ENCODE results near the gene RBL2. TPM values are rescaled to one million over a fixed set of nuclear protein-coding genes. Genes with fewer than 3 reads are reported as not detected.

The RBL2 gene
- total RNA-seq, 4 donors from 2014 or later: 31.8 to 88.1 (median 45.3) TPM

DNA sequence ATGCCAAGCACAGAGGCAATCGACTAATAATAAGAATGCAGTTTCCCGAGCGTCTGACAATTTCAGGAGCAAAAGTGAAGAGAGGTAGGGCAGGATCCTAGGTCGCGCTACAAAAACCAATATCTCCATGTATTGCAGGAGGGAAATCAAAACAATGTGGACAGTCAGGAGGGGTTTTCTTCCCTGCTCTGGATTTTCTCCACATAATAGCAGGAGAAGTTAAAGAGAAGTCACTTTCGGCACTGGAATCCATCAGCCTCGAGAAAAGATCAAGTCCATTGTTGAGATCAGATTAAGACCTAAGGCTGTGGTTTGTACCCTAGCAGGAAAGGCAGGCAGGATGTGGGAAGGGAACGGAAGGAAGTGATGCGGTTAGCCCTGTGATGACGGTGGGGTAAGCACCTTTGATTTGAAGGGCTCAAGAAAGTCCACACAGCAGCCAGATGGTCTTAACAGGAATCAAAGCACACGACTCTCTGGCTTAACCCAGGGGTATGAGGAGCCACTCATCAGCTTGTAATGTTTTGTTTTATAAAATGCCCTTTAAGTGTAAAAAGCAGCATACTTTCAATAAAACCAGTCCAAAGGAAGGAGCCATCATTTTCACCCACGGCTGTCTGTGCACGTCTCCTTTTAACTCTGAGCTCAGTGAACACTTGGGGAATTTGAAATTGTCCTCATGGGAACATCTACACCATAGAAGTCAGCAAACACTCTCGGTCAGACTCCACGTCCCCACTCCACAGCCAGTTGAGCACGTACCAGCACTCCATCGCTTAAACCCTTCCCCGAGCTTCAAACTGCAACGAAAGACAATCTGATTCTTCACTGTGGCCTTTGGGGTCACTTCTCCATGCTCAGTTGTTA lies 84.5 kb downstream of the RBL2 start:
- peak overlapping the region in 1 of 4 donors; percentile 40 for H3K4me3 ChIP-seq
- no peaks in the 10 kb centered on the region for H3K36me3 ChIP-seq
- H3K27me3 ChIP-seq: no peaks in the 10 kb centered on the region
- DNase-seq: peak; percentile 31
- H3K27ac ChIP-seq: peak overlapping the region; percentile 39 to 86 (median 62)
- intact Hi-C loops (cut with DNase I): no loop called here
- TF ChIP-seq, protein P1, sequence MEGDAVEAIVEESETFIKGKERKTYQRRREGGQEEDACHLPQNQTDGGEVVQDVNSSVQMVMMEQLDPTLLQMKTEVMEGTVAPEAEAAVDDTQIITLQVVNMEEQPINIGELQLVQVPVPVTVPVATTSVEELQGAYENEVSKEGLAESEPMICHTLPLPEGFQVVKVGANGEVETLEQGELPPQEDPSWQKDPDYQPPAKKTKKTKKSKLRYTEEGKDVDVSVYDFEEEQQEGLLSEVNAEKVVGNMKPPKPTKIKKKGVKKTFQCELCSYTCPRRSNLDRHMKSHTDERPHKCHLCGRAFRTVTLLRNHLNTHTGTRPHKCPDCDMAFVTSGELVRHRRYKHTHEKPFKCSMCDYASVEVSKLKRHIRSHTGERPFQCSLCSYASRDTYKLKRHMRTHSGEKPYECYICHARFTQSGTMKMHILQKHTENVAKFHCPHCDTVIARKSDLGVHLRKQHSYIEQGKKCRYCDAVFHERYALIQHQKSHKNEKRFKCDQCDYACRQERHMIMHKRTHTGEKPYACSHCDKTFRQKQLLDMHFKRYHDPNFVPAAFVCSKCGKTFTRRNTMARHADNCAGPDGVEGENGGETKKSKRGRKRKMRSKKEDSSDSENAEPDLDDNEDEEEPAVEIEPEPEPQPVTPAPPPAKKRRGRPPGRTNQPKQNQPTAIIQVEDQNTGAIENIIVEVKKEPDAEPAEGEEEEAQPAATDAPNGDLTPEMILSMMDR (IDR thresholded peaks at IDR 0.05): no peak
- TF ChIP-seq POLR2A (IDR thresholded peaks at IDR 0.05): peak in 1 of 4 donors; percentile 33
- no peaks in the 10 kb centered on the region for H3K9me3 ChIP-seq
- 53 to 65% methylated on average over 19 of the region's 19 CpGs for WGBS, 2 donors
- peaks cover 0 to 14% (median 3%) of the 10 kb centered on the region in 3 donors for H3K4me1 ChIP-seq

DNA sequence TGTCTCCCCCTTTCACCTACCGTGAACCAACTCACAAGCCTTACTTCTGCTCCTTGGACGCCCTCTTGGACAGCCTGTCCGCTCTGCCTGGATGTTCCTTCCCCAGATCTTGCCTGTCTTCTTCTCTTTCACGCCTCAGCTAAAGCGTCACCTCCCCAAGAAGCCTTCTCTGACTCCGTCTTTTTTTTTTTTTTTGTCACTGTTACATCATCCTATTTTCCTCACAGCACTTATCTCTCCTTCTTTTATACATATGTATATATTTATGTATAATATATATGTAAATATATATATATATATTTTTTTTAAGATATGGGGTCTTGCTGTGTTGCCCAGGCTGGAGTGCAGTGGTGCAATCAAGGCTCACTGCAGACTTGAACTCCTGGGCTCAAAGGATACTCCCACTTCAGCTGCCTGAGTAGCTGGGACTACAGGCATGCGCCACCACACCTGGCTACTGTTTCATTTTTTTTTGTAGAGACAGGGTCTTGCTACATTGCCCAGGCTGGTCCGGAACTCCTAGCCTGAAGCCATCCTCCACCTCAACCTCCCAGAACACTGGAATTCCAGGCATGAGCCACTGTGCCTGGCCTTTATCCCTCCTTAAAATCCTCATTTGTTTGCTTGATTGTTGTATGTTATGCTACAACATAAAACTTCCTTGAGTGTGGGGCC lies 85.3 kb downstream of the RBL2 start:
- peak overlapping the region; percentile 38 to 86 (median 54) for H3K27ac ChIP-seq
- no peak for DNase-seq
- intact Hi-C loops (cut with DNase I): no loop called here
- TF ChIP-seq, protein P1 (IDR thresholded peaks at IDR 0.05): no peak
- TF ChIP-seq POLR2A (IDR thresholded peaks at IDR 0.05): no peak
- H3K36me3 ChIP-seq: no peaks in the 10 kb centered on the region
- peak overlapping the region in 1 of 4 donors; percentile 40 for H3K4me3 ChIP-seq
- no peaks in the 10 kb centered on the region for H3K27me3 ChIP-seq
- H3K4me1 ChIP-seq: peaks cover 0 to 14% (median 3%) of the 10 kb centered on the region in 3 donors
- WGBS, 2 donors: 76 to 85% methylated on average over 8 of the region's 8 CpGs
- H3K9me3 ChIP-seq: no peaks in the 10 kb centered on the region

DNA sequence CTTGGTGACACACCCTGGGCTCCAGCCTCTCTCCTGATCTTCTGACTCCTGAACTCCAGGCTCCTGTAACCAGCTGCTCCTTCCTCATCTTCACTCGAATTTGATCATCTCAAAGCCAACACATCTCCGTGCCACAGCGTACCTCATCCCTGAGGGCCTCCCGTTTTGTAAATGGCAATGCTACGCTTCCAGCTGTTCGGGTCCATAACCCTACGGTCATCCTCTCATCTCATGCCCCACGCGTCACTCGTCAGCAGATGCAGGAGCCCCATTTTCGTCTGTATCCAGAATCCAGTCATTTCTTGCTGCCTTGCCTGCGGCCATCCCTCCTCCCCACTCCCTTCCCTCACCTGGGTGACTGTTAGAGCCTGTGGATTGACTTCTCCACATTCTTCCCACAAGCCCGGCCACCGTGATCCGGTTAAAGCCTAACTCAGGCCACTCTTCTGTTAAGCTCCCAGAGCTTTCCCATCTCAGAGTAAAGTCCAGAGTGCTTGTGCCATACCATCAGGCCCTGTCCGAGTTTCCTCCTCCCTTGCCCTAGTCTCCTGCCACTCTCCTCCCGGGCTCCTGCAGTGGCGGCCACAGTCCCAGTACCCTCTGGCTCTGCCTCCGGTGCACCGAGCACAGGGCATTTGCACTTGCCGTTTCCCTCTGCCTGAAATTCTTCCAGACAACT lies 89.0 kb downstream of the RBL2 start:
- Histone ChIP-seq H3K27ac (no peak overlapping the region), H3K27me3 (no peaks in the 10 kb centered on the region), H3K9me3 (no peaks in the 10 kb centered on the region), H3K36me3 (no peaks in the 10 kb centered on the region), H3K4me3 (no peak overlapping the region), H3K4me1 (peaks cover 0 to 4% (median 3%) of the 10 kb centered on the region in 3 donors)
- intact Hi-C loops (cut with DNase I): no loop called here
- DNase-seq: no peak
- WGBS, 2 donors: 92 to 94% methylated on average over 21 of the region's 21 CpGs
- TF ChIP-seq, protein P1 (IDR thresholded peaks at IDR 0.05): no peak
- no peak for TF ChIP-seq POLR2A (IDR thresholded peaks at IDR 0.05)

DNA sequence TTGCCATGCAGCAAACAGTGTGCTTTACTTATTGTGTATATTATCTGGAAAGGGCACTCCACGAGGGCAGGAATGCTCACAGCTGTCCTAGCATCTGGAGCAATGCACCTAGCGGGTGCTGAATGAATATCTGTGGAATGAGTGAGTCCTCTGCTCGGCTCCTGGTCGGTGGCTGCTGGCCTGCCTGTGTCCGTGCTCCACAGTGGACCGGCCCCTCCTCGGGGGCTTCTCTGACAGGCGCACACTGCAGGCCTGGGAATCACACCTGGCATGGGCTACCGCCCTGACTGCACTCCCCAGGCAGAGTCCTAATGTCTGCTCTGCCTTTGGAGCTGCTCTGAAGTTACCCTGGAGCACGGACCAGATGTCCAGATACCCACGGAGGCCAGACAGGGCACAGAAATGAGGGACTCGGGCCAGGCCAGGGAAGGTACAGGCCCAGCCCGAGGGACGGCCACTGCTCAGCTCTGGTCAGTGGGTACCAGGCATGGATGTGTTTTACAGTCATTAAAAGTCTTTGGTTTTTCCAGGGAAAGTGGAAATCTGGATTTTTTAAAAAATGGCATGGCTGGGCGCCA lies 89.8 kb downstream of the RBL2 start:
- H3K27ac ChIP-seq: no peak overlapping the region
- no peaks in the 10 kb centered on the region for H3K9me3 ChIP-seq
- H3K4me3 ChIP-seq: no peak overlapping the region
- peaks cover 0 to 3% (median 3%) of the 10 kb centered on the region in 3 donors for H3K4me1 ChIP-seq
- H3K27me3 ChIP-seq: no peaks in the 10 kb centered on the region
- no peaks in the 10 kb centered on the region for H3K36me3 ChIP-seq
- 93 to 100% methylated on average over 3 to 4 of the region's 15 CpGs for WGBS, 2 donors
- no peak for DNase-seq
- no peak for TF ChIP-seq POLR2A (IDR thresholded peaks at IDR 0.05)
- TF ChIP-seq, protein P1 (IDR thresholded peaks at IDR 0.05): no peak
- intact Hi-C loops (cut with DNase I): no loop called here
